Kidney epithelial cell (primary cell): ENCODE measurements around the gene ROR1. TPM values are rescaled to one million over a fixed set of nuclear protein-coding genes. Genes with fewer than 3 reads are reported as not detected.

Experiments
- DNase-seq: peaks from one replicate; pipeline ENCODE4 v3.0.0-alpha.2; 2010; ENCODE audit warnings: low read depth
- H3K27me3 ChIP-seq: 2 replicates; pipeline ENCODE4 v1.6.0; 2011; ENCODE audit warnings: low read length; ENCODE audit not compliant: control insufficient read depth, insufficient read depth
- H3K36me3 ChIP-seq: 2 replicates; pipeline ENCODE4 v1.5.1; 2011; ENCODE audit warnings: low read length; ENCODE audit not compliant: control insufficient read depth, insufficient read depth
- H3K4me3 ChIP-seq: 2 replicates; pipeline ENCODE4 v1.5.1; 2011; ENCODE audit warnings: low read depth, mild to moderate bottlenecking, control low read depth, low read length
- CTCF ChIP-seq: IDR thresholded peaks from 2 replicates; pipeline ENCODE4 v1.5.1; 2011; ENCODE audit warnings: mild to moderate bottlenecking, moderate library complexity, low read length, control low read depth, inconsistent platforms; ENCODE audit not compliant: insufficient read depth, poor library complexity, severe bottlenecking
- total RNA-seq: library from RNA; depleted of rRNA; stranded (reverse); fragments of >200 nt; gene quantifications from 2 replicates; pipeline ENCODE4 v1.2.3, GENCODE V29; 2015

The ROR1 gene
- total RNA-seq, 1 donor from 2014 or later: 21.5 TPM

DNA sequence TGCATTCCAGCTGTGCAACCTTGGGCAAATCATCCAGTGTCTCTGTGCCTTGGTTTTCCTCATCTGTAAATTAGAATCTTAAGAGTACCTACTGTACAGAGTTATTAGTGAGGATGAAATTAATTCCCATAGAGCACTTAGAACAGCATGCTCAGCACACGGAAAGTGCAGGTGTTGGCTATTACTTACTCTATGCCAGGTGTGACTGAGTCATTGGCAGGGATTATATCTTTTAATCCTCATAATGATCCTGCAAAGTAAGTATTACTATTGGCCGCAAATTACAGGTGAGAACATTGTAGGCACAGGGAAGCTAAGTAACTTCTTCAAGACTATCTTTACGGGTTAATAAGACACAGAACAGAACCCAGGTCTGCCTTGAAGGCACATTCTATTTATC lies 423.3 kb downstream of the ROR1 start:
- H3K27me3 ChIP-seq: no peaks in the 10 kb centered on the region
- no peak for DNase-seq
- no peaks in the 10 kb centered on the region for H3K36me3 ChIP-seq
- H3K4me3 ChIP-seq: no peak overlapping the region
- no peak for TF ChIP-seq CTCF

DNA sequence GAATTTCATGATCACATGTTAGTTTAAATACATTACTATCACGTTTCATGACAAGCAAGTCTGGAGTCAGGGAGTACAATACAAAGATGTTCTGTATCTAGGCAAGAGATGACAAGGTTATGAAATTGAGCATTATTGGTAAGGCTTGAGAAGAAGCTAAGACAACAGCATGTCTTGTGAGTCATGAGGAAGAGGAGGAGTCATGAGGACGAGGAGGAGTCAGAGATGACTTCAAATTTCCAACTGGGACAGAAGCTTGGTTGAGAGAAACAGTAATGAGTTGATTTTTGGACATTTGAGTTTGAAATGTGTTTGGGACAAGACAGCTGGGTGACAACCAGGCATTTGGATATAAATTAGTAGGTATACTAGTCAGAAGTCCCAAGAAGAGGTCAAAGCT lies 425.3 kb downstream of the ROR1 start:
- no peaks in the 10 kb centered on the region for H3K36me3 ChIP-seq
- H3K27me3 ChIP-seq: no peaks in the 10 kb centered on the region
- no peak for DNase-seq
- no peak overlapping the region for H3K4me3 ChIP-seq
- TF ChIP-seq CTCF: no peak

GRCh38 chr1:64200064-64200463 lies 426.2 kb downstream of the ROR1 start:
- H3K4me3 ChIP-seq: no peak overlapping the region

GRCh38 chr1:64203420-64203819 lies 429.6 kb downstream of the ROR1 start, which contains the start of gene UBE2U:
Gene UBE2U, plus strand, starts transcription at chr1:64203623. Its CDS starts 428 bp downstream, at chr1:64204051.
- H3K27me3 ChIP-seq: no peaks in the 10 kb centered on the region
- no peak for DNase-seq
- TF ChIP-seq CTCF: no peak
- no peak within 1 kb of the TSS for H3K4me3 ChIP-seq
- no peaks in the 10 kb centered on the region for H3K36me3 ChIP-seq

More at GRCh38 chr1:64200064-64200463, 426.2 kb downstream of the ROR1 start:
- DNase-seq: no peak
- no peaks in the 10 kb centered on the region for H3K27me3 ChIP-seq
- TF ChIP-seq CTCF: no peak
- no peaks in the 10 kb centered on the region for H3K36me3 ChIP-seq

DNA sequence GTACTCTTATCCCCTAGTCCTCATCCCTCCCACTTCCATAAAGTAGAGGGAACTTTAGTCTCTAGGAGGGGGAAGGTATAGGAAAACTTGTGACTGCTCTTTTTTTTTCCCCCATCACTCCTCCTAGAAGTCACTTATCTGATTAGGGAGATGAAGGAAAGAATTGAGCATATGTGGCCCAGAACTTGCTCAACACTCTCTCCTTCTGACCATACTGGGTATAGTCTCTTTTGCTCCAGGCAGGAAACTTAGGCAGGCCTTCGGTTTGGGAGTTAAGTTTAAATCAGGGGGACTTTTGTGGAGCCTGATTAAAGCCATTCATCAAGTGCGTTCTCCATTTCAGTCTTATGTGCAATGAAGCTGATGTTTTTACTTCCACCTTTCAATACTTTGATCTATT lies 435.4 kb downstream of the ROR1 start:
- Histone ChIP-seq H3K27me3 (no peaks in the 10 kb centered on the region), H3K36me3 (no peaks in the 10 kb centered on the region), H3K4me3 (no peak overlapping the region)
- no peak for DNase-seq
- no peak for TF ChIP-seq CTCF

DNA sequence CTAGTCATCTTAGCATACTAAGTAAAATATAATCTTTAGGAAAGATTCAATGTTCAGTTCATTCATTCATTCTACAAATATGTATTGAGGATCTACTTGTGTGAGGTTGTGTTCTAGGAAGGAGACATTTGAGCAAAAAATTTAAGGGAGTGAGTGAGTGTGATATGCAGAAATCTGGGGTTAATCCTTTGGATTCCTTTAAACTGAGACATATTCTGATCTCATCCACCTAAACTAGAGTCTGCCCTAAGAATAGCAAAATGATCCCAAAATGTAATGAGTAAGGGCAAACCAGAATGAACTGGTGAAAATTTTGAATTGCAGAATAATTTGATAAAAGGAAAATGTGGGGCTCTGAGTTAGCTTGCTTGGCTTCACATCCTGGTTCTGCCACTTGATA lies 438.2 kb downstream of the ROR1 start:
- no peak for TF ChIP-seq CTCF
- no peak for DNase-seq

More for the DNA sequence above, 438.2 kb downstream of the ROR1 start:
- Histone ChIP-seq H3K4me3 (no peak overlapping the region), H3K36me3 (no peaks in the 10 kb centered on the region), H3K27me3 (no peaks in the 10 kb centered on the region)
